Erythroblast (primary cell): ENCODE results near the gene SLMAP.

ENCODE experiments used
- GATA1 ChIP-seq: IDR thresholded peaks from 2 replicates; pipeline ENCODE4 v1.6.1; 2011; ENCODE audit warnings: low read depth, mild to moderate bottlenecking, control low read depth, low read length, moderate library complexity
- POLR2A ChIP-seq: IDR thresholded peaks from 2 replicates; pipeline ENCODE4 v1.6.1; 2011; ENCODE audit warnings: mild to moderate bottlenecking, low read length

DNA sequence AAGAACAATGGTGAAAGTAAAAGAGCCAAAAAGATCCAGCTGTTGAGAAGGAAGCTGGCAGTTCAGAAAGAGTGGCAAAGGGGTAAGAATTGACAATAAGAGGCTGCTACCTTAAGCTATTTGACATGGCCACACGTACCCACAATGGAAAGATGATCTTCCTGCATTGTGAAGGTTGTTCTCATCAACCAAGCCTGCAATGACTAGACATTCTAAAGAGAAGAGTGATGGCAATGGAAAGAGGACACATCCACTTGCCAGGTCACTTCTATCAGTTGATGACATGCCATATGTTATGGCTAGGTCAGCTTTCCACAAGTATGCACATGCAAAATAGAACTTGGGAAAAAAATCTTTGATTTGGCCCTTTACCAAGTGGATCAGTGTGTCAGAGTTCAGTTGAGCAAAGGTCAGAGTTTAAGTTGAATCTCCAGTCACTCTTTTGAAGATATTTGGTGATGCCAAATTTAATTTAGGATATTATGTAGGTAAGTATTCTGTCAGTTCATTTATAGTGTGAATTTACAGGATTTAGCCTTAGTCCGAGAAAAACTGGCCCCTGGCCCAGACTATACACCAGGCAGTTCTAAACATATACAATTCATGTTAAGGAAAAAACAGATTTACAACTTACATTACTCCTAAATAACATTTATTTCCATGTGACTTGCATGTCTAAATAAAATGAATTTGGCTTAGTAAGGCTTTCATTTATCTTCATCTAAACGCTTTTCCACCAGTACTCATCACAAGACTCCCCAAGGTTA lies 147.2 kb downstream of the SLMAP start:
- TF ChIP-seq POLR2A (no peak), GATA1 (no peak)
